HEK293 (cell line): Measurements from ENCODE around the gene USP46.

Experiments used
- ATF2 ChIP-seq: fragments of 450-650 bp; formaldehyde crosslinking; IDR thresholded peaks from 2 replicates; pipeline ENCODE4 v1.5.1; 2016; ENCODE audit warnings: missing biosample characterization, missing genetic modification characterization, low read depth
- CTCF ChIP-seq: fragments of 450-650 bp; formaldehyde crosslinking; IDR thresholded peaks from 2 replicates; pipeline ENCODE4 v1.5.1; 2016; ENCODE audit warnings: missing biosample characterization, missing genetic modification characterization
- HIC1 ChIP-seq: fragments of 450-650 bp; formaldehyde crosslinking; IDR thresholded peaks from 2 replicates; pipeline ENCODE4 v1.5.1; 2016; ENCODE audit warnings: missing biosample characterization, missing genetic modification characterization
- MEIS1 ChIP-seq: sonication (generic); formaldehyde crosslinking; IDR thresholded peaks from 2 replicates; pipeline ENCODE4 v1.8.1; 2022; ENCODE audit warnings: missing genetic modification reagents, mild to moderate bottlenecking, borderline replicate concordance
- OSR2 ChIP-seq: fragments of 450-650 bp; formaldehyde crosslinking; IDR thresholded peaks from 2 replicates; pipeline ENCODE4 v1.5.1; 2016; ENCODE audit warnings: missing biosample characterization, missing genetic modification characterization
- PRDM4 ChIP-seq: fragments of 450-650 bp; formaldehyde crosslinking; IDR thresholded peaks from 2 replicates; pipeline ENCODE4 v1.5.1; 2017; ENCODE audit warnings: missing biosample characterization, missing genetic modification characterization
- ZNF18 ChIP-seq: fragments of 450-650 bp; formaldehyde crosslinking; IDR thresholded peaks from 2 replicates; pipeline ENCODE4 v1.5.1; 2016; ENCODE audit warnings: missing biosample characterization, missing genetic modification characterization
- ZNF266 ChIP-seq: fragments of 450-650 bp; formaldehyde crosslinking; IDR thresholded peaks from 2 replicates; pipeline ENCODE4 v1.5.1; 2016; ENCODE audit warnings: missing biosample characterization, missing genetic modification characterization, low read depth
- ZNF274 ChIP-seq, 2 experiments: fragments of 200-500 bp in 1 of 2; fragments of 450-650 bp in 1 of 2; sonication (Bioruptor generic) in 1 of 2; formaldehyde crosslinking in 1 of 2; IDR thresholded peaks; 2 replicates each; pipeline versions ENCODE4 v1.5.1 to v1.6.1; 2014 to 2016; ENCODE audit warnings: borderline replicate concordance in 1 of 2, inconsistent platforms in 1 of 2, low read length in 1 of 2, missing biosample characterization in 1 of 2, missing genetic modification characterization in 1 of 2
- ZNF610 ChIP-seq: fragments of 450-650 bp; formaldehyde crosslinking; IDR thresholded peaks from 2 replicates; pipeline ENCODE4 v1.5.1; 2016; ENCODE audit warnings: missing biosample characterization, missing genetic modification characterization, borderline replicate concordance
- ZNF830 ChIP-seq: fragments of 450-650 bp; IDR thresholded peaks from 2 replicates; pipeline ENCODE4 v1.5.0; 2018; ENCODE audit warnings: missing biosample characterization, missing genetic modification characterization, low read depth, mild to moderate bottlenecking, moderate library complexity

- TF ChIP-seq ZNF830 (tag by site-specific recombination) (no peak), ZNF610 (tag by site-specific recombination) (no peak), ZNF18 (no peak), ZNF266 (tag by site-specific recombination) (no peak), OSR2 (tag by site-specific recombination) (no peak), ATF2 (no peak), CTCF (tag by site-specific recombination) (no peak), MEIS1 (CRISPR knock-in tag) (no peak), ZNF274 (IDR thresholded peaks at IDR 0.05; ENCODE audit: low read length) (no peak), ZNF274 (tag by site-specific recombination; IDR thresholded peaks at IDR 0.05; ENCODE audit: borderline replicate concordance) (no peak), HIC1 (no peak), PRDM4 (tag by site-specific recombination) (no peak)
Measured at GRCh38 chr4:52550186-52550585, 108.9 kb downstream of the USP46 start.
